HL-60/S4 treated with retinoic acid at 250 ng/mL for 4 days and 3 days (cell line): ENCODE data around the gene CYP2B6.
"Not testable (repeated sequence)": the region's sequence is repeated elsewhere in the genome, so short reads cannot be mapped to it uniquely, and the experiment has no call there.

Source experiments
- in situ Hi-C: fragments of 300-500 bp; cut with MboI; formaldehyde crosslinking; loops from 2 replicates; pipeline ENCODE4 v1.7.0; 2022; ENCODE audit warnings: low sequenced_read_pairs

Gene CYP2B6

DNA sequence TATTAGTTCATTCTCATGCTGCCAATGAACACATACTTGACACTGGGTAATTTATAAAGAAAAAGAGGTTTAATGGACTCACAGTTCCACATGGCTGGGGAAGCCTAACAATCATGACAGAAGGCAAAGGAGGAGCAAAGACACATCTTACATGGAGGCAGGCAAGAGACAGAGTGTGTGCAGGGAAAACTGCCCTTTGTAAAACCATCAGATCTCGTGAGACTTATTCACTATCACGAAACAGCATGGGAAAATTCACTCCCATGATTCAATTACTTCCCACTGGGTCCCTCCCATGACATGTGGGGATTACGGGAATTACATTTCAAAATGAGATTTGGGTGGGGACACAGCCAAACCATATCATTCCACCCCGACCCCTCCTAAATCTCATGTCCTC lies 11.3 kb upstream of the CYP2B6 start:
- in situ Hi-C loops: not testable (repeated sequence)

DNA sequence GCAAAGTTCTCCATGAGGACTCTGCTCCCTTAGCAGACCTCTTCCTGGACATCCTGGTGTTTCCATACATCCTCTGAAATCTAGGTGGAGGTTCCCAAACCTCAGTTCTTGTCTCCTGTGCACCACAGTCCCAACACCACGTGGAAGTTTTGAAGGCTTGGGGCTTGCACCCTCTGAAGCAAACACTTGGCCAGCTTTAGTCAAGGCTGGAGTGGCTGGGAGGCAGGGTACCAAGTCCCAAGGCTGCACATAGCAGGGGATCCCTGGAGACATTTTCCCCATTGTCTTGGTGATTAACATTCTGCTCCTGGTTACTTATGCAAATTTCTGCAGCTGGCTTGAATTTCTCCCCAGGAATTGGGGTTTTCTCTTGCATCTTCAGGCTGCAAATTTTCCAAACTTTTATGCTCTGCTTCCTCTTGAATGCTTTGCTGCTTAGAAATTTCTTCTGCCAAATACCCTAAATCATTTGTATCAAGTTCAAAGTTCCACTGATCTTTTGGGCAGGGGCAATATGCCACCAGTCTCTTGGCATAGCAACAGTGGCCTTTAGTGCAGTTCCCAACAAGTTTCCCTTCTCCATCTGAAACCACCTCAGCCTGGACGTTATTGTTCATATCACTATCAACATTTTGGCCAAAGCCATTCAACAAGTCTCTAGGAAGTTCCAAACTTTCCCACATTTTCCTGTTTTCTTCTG lies 10.2 kb upstream of the CYP2B6 start:
- in situ Hi-C loops: not testable (repeated sequence)

GRCh38 chr19:40981591-40981990 lies 9.5 kb upstream of the CYP2B6 start:
- in situ Hi-C loops: no loop called here

DNA sequence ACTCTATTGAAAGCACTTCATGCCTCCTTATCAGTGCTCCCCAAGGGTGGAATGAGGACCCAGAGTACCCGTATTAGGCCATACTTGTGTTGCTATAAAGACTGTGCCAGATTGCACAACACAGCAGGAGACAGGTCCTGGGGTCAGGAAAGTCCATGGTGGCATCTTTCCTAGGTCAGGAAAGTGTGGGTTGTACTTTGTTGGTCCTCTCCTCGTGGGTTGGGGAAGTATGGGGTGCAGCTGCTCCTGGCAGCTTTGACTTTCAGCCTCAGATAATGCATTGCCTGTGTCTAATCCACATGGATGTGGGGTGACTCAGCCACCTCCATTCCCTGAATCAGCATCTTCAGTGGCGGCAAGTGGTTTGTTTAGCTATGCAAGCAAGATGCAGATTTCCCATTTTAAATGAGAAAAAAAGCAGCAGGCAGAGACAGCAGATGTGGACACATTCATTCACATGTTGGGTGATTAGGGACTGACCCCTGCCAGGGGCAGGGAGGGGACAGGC lies 8.4 kb upstream of the CYP2B6 start:
- in situ Hi-C loops: no loop called here

GRCh38 chr19:40989453-40989852 lies 1.6 kb upstream of the CYP2B6 start:
- in situ Hi-C loops: no loop called here

GRCh38 chr19:40995355-40995754 lies 4.3 kb downstream of the CYP2B6 start:
- in situ Hi-C loops: no loop called here

- in situ Hi-C loops: not testable (repeated sequence)
Measured at GRCh38 chr19:40999018-40999417, 7.9 kb downstream of the CYP2B6 start.

GRCh38 chr19:41000310-41000737 lies 9.2 kb downstream of the CYP2B6 start:
- in situ Hi-C loops: no loop called here

DNA sequence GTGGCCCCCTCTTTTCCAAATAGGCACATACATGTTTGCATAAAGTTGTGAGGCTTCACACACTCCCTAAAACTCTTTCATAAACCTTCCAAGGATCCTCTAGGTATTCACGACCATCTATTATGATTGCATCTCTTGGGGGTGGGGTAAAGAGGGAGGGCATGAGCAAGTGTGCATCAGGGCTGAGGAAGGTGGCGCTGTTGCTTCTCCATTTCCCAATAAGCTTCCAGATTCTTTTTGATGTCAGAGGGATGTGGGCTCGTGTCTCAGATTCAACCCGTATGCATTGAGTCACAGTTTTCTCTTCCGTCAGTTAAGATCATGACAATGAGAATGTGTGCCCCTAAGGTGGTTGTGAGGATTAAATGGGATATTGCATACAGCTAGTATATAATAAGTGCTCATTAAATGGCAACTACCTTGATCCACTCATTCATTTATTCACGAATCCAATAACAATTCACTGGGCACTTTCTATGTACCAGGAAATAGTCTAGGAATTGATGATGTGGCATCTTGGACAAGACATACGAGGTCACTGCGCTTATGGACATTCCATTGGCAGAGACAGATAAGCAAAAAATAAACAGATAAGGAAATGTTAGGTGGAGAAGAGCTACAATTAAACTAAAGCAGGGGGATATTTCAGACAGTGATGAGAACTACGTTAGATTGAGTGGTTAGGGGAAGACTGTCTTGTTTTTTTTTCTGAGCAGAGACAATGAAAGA lies 10.3 kb downstream of the CYP2B6 start:
- in situ Hi-C loops: no loop called here

- in situ Hi-C loops: not testable (repeated sequence)
Measured at GRCh38 chr19:41003656-41004055, 12.6 kb downstream of the CYP2B6 start.

- in situ Hi-C loops: no loop called here
Measured at GRCh38 chr19:41009700-41010235, 18.7 kb downstream of the CYP2B6 start.

DNA sequence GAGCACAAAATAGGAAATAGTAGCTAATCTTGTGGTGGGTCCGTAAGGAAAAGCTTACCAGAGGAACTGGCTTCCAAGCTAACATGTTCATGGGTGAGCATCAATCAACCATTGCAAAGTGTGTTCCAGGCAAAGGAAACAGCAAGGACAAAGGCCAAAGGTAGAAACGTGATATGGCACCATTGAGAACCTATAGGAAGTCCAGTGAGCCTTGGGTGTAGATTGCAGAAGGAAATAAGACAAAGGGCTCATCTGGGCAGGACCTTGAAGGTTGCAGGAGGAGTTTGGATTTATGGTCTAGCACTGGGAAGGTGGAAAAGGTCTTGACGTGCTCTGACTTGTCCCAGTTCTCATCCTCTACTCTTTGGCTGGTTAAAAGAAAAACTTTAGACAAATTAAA lies 22.3 kb downstream of the CYP2B6 start:
- in situ Hi-C loops: no loop called here

DNA sequence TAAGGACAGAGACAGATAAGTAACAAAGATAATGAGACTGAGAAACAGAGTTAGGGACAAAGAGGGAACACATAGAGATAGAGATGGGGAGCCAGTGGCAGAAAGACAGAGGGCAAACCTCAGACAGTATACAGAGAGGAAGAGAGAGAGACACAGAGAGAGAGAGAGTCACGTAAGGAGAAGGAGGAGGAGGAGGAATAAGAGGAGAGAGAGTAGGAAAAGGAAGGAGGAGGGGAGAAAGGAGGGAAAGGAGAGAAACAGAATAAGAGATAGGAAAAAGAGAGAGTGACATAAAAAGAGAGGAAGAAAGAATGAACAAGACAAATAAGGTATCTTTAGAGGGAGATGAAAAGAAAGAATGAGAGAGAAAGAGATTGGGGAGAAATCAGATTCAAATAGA lies 23.6 kb downstream of the CYP2B6 start:
- in situ Hi-C loops: no loop called here

GRCh38 chr19:41016488-41017071 lies 25.5 kb downstream of the CYP2B6 start:
- in situ Hi-C loops: no loop called here

GRCh38 chr19:41018736-41019290 lies 27.7 kb downstream of the CYP2B6 start:
- in situ Hi-C loops: no loop called here

GRCh38 chr19:41019346-41019745 lies 28.3 kb downstream of the CYP2B6 start:
- in situ Hi-C loops: no loop called here

DNA sequence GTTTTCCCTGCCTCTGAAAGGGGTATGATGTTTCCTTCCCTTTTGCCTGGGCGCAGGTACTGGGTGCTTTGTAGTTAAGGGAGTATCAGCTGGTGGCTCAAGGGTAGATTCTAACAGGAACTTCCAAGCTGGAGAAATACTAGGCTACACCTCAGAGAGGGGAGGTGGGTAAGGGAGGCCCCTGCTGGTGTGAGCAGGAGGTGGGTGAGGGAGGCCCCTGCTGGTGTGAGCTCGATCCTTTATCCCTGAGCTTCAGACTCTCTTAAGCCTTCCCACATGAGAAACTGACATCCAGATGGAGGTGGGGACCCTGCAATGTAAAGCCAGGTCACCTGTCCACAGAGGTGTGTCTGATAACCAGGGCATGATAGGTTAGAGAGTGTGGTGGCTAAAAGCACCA lies 32.1 kb downstream of the CYP2B6 start:
- in situ Hi-C loops: no loop called here

GRCh38 chr19:41025411-41025810 lies 34.3 kb downstream of the CYP2B6 start:
- in situ Hi-C loops: no loop called here

- in situ Hi-C loops: no loop called here
Measured at GRCh38 chr19:41025871-41026270, 34.8 kb downstream of the CYP2B6 start.

DNA sequence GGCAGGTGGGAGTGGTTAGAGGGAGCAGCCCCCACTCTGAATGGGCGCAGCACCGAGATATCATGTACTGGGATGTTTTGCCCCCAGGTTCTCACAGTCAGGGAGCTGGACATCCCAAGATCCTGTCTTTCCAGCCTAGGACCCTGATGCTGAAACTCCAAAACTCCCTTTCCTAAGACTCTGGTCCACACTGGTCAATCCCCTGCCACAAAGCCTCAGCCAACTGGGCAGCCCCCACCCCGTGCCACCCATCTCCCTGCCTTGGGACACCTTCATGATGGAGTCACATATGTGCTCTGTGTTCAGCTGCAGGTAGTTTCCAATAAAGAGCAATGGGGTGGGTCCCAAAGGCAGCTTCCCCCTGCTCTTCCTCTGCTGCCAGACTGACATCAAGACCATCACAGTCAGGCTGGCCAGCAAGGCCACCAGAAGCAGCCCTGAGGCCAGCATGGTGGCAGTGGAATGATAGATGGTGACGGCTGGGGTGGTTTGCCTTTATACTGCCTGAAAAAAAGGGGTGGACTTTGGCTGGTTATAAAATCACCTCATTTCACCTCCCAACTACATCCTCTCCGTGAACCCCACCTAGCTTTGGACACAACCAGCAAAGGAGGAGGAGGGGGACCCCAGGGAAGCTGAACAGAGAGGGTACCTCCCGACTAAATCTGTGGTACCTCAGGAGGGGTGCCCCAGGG lies 36.3 kb downstream of the CYP2B6 start:
- in situ Hi-C loops: no loop called here
